ENCODE data around the gene FBXL16.
"Not testable (repeated sequence)": the region's sequence is repeated elsewhere in the genome, so short reads cannot be mapped to it uniquely, and the experiment has no call there.

GRCh38 chr16:691242-691641 lies 14.4 kb downstream of the FBXL16 start:
- TF ChIP-seq POLR2A, POLR2AphosphoS5 (IDR thresholded peaks at IDR 0.05): not testable (repeated sequence)
- TF ChIP-seq, protein P1, sequence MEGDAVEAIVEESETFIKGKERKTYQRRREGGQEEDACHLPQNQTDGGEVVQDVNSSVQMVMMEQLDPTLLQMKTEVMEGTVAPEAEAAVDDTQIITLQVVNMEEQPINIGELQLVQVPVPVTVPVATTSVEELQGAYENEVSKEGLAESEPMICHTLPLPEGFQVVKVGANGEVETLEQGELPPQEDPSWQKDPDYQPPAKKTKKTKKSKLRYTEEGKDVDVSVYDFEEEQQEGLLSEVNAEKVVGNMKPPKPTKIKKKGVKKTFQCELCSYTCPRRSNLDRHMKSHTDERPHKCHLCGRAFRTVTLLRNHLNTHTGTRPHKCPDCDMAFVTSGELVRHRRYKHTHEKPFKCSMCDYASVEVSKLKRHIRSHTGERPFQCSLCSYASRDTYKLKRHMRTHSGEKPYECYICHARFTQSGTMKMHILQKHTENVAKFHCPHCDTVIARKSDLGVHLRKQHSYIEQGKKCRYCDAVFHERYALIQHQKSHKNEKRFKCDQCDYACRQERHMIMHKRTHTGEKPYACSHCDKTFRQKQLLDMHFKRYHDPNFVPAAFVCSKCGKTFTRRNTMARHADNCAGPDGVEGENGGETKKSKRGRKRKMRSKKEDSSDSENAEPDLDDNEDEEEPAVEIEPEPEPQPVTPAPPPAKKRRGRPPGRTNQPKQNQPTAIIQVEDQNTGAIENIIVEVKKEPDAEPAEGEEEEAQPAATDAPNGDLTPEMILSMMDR (IDR thresholded peaks at IDR 0.05): not testable (repeated sequence)

Measured in suprapubic skin (tissue), 4 donors.